Measurements from ENCODE around the gene QRICH1. TPM values are rescaled to one million over a fixed set of nuclear protein-coding genes. Genes with fewer than 3 reads are reported as not detected.

The QRICH1 gene
- total RNA-seq, 1 experiment from 2014 or later: 107 TPM

- Mint-ChIP-seq H3K27ac (ENCODE audit: unreplicated experiment) (peak within 1 kb of the TSS; percentile 88), H3K4me3 (ENCODE audit: low read depth, unreplicated experiment) (peak within 1 kb of the TSS; percentile 84), H3K9me3 (ENCODE audit: low read depth, unreplicated experiment) (no peaks in the 10 kb centered on the region), H3K4me1 (ENCODE audit: low read depth, unreplicated experiment) (peaks cover 16% of the 10 kb centered on the region), H3K27me3 (ENCODE audit: unreplicated experiment) (no peaks in the 10 kb centered on the region), H3K36me3 (ENCODE audit: insufficient read depth, unreplicated experiment) (peaks cover 70% of the 10 kb centered on the region)
- intact Hi-C loops (cut with micrococcal nuclease; ENCODE audit: unreplicated experiment): no loop called here
- TSS peak; percentile 55 for BruUV-seq (replicated peaks)
- CTCF ChIA-PET: interaction anchor here (0.6 to 1.8 kb wide), 10 partner anchors 10 to 1124 kb away, joined by 3 to 20 read pairs (median 4); partner anchors contain the start of genes IMPDH2, NDUFAF3, P4HTM and QRICH1
- peak; percentile 97 for DNase-seq
- TF ChIP-seq CTCF (IDR thresholded peaks at IDR 0.05; ENCODE audit: unreplicated experiment): no peak
These were observed 86.7 kb downstream of the QRICH1 start, which contains the start of gene WDR6 for GRCh38 chr3:49007068-49007770. Gene WDR6 (plus strand): TSS chr3:49007391. CDS start chr3:49007432, 41 bp downstream.

GRCh38 chr3:49006408-49007067 lies 87.3 kb downstream of the QRICH1 start:
- no TSS peak for BruUV-seq (replicated peaks)
- Mint-ChIP-seq H3K27me3 (ENCODE audit: unreplicated experiment) (no peaks in the 10 kb centered on the region), H3K9me3 (ENCODE audit: low read depth, unreplicated experiment) (no peaks in the 10 kb centered on the region), H3K27ac (ENCODE audit: unreplicated experiment) (peak overlapping the region; percentile 88), H3K4me1 (ENCODE audit: low read depth, unreplicated experiment) (peaks cover 16% of the 10 kb centered on the region), H3K36me3 (ENCODE audit: insufficient read depth, unreplicated experiment) (peaks cover 65% of the 10 kb centered on the region), H3K4me3 (ENCODE audit: low read depth, unreplicated experiment) (peak overlapping the region; percentile 84)
- CTCF ChIA-PET: interaction anchor here (0.8 to 1.8 kb wide), 8 partner anchors 11 to 87 kb away, joined by 3 to 20 read pairs (median 4); partner anchors contain the start of genes IMPDH2, NDUFAF3, P4HTM and QRICH1
- DNase-seq: no peak
- intact Hi-C loops (cut with micrococcal nuclease; ENCODE audit: unreplicated experiment): no loop called here
- TF ChIP-seq CTCF (IDR thresholded peaks at IDR 0.05; ENCODE audit: unreplicated experiment): no peak

GRCh38 chr3:49005998-49006397 lies 87.9 kb downstream of the QRICH1 start:
- intact Hi-C loops (cut with micrococcal nuclease; ENCODE audit: unreplicated experiment): no loop called here
- no peak for DNase-seq
- no peak for TF ChIP-seq CTCF (IDR thresholded peaks at IDR 0.05; ENCODE audit: unreplicated experiment)
- BruUV-seq (replicated peaks): no TSS peak
- Mint-ChIP-seq H3K4me1 (ENCODE audit: low read depth, unreplicated experiment) (peaks cover 16% of the 10 kb centered on the region), H3K36me3 (ENCODE audit: insufficient read depth, unreplicated experiment) (peaks cover 60% of the 10 kb centered on the region), H3K4me3 (ENCODE audit: low read depth, unreplicated experiment) (no peak overlapping the region), H3K27ac (ENCODE audit: unreplicated experiment) (peak overlapping the region; percentile 88), H3K9me3 (ENCODE audit: low read depth, unreplicated experiment) (no peaks in the 10 kb centered on the region), H3K27me3 (ENCODE audit: unreplicated experiment) (no peaks in the 10 kb centered on the region)
- CTCF ChIA-PET: no interaction called here

GRCh38 chr3:49005303-49005680 lies 88.6 kb downstream of the QRICH1 start:
- Mint-ChIP-seq H3K36me3 (ENCODE audit: insufficient read depth, unreplicated experiment) (peaks cover 53% of the 10 kb centered on the region), H3K4me3 (ENCODE audit: low read depth, unreplicated experiment) (no peak overlapping the region), H3K27ac (ENCODE audit: unreplicated experiment) (no peak overlapping the region), H3K4me1 (ENCODE audit: low read depth, unreplicated experiment) (peaks cover 16% of the 10 kb centered on the region), H3K9me3 (ENCODE audit: low read depth, unreplicated experiment) (no peaks in the 10 kb centered on the region), H3K27me3 (ENCODE audit: unreplicated experiment) (no peaks in the 10 kb centered on the region)
- BruUV-seq (replicated peaks): no TSS peak
- TF ChIP-seq CTCF (IDR thresholded peaks at IDR 0.05; ENCODE audit: unreplicated experiment): no peak
- no peak for DNase-seq
- CTCF ChIA-PET: no interaction called here
- intact Hi-C loops (cut with micrococcal nuclease; ENCODE audit: unreplicated experiment): no loop called here

Measured in Calu3 (cell line).